ENCODE results near the gene ABCB9.
"Not testable (repeated sequence)": the region's sequence is repeated elsewhere in the genome, so short reads cannot be mapped to it uniquely, and the experiment has no call there.

ABCB9 gene

DNA sequence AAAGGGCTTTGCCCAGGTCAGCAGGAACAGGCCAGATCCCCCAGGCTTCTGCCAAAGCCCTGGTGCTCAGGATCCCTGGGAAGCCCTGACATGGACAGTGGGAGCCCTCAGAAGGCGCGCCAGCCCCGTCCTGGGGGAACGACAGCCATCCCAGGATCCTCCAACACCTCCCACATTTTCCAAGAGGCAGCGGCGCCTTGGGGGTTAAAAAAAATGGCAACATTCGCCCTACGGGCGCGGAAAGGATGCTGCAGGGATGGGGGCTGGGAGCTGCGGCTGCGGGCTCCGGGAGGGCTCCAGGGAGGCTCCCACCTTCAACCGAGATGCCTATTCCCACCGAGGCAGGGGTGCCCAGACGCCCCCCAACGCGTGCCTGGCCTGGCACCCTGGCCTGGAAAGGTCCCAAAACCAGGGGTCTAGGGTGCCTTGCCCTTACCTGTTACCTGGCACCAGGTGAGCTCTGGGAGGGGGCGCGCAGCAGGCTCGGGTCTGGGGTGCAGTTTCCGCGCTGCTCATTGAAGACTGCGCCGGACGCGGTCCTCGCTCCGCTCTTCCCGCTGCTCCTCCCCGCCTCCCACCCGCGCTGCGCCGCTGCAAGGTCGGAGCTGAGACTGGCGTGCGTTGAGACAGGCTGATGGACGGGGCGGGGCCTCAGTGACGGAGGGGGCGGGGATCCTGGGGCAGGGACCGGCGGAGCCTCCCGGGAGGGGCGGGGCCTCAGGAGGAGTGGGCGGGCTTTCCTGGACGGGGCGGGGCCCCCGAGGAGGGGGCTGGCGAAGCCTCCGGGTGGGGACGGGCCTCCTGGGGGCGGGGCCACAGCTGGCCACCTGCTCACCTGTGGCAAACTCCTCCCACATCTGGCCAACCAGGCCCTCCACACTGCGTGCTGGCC, at the start of gene ABCB9:
TSS of gene ABCB9 (minus strand) at position 613 of the 892 bp plus-strand sequence. CDS start 6,228 bp downstream, outside the sequence.
- DNase-seq (ENCODE audit: low spot score): peak; percentile 97

DNA sequence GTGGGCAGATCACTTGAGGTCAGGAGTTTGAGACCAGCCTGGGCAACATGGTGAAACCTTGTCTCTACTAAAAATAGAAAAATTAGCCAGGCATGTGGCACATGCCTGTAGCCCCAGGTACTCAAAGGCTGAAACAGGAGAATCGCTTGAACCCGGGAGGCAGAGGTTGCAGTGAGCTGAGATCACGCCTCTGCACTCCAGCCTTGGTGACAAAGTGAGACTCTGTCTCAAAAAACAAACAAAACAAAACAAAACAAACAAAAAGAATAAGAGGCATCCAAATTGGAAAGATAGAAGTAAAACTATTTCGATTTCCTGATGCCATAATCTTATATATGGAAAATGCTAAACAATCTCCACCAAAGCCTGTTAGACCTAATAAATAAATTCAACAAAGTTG, 48.2 kb upstream of the ABCB9 start:
- not testable (repeated sequence) for DNase-seq (ENCODE audit: low spot score)

DNA sequence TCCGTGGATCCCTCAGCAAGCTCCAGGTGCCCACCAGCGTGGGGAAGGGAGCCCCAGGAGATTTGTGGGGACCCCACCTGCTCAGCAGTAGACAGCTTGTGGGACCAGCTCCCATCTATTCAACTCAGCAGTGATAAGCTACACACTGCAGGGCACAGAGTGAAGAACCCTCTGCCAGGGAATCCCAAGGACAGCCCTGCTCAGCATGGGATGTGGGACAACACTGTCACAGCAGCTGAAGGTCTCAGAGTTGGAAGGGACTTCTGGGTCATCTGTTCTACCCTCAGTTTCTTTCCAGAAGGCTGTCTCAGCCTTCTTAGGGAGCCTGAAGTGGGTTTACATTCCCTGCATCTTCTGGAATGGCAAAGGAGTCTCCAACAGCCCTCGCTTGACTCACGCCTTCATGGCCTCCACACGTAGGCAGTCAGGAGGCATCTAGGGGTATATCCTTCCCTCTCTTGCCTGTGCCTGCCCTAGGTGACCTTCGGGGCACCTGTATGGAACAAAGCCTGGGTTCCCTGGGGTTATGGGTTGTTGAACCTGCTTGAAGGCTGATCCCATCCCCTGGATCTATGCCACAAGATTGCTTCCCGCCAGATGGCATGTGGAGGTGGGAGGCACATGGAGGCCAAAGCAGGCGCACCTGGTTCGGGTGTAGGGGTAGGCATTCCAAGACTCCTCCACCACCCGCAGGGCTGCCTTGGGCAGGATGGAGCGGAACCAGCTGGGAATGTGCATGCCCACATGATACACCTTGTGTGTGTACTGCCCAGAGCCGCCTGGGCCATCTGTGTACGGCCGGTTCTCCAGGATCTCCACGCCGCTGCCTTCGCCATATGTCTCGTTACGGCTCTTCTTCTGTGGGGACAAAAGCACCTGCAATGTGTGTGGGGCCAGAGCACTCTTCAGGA, 47.2 kb upstream of the ABCB9 start:
- DNase-seq (ENCODE audit: low spot score): no peak

DNA sequence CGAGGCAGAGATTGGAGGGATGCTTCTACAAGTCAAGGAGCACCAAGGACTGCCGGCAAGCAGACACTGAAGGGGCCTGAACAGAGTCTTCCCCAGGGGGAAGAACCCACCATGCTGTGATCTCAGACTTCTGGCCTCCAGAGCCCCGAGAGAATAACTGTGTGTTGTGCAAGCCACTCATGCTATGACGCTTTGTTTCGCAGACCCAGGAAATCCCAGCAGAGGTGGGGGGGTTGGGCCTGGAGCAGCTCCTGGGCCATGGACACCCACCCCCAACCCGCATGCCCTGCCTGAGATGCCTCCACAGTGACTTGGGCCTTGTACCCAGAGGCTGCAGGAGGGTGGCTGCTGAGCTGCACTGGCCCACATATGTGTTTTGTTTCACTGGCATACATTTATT, 45.4 kb upstream of the ABCB9 start:
- no peak for DNase-seq (ENCODE audit: low spot score)

DNA sequence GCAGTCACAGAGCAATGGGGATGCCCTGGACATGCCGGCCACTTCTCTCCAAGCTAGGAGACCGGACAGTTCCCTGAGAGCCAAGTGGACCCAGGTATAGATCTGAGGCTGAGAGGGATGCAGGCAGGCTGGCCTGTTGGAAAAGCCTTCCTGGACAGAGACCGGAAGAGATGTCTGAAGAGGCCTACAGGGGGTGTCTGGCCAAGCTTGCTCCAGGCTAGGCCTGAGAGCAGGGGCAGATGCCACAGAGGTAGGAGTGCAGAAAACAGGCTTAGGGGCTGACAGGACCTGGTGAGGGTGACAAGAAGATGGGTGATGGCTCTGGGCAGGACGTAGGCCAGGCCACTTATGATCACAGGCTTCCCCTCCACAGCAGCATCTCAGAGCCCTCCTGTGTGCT, 44.4 kb upstream of the ABCB9 start:
- no peak for DNase-seq (ENCODE audit: low spot score)

DNA sequence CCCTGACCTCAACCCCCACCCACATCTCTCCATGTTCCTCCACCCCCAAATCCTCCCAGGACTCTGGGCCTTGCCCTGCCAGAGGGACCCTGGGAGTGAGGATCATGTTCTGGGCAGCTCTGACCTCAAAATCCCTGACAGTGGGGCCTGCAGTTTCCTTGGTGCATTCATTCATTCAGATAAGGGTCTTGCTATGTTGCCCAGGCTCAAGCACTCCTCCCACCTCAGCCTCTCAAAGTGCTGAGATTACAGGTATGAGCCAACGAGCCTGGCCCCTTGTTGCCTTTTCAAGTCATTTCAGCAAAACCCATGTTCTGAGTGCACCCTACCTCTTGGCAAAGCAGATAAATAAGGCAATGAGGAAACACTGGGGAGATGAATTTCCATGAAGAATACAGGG, 43.8 kb upstream of the ABCB9 start:
- DNase-seq (ENCODE audit: low spot score): no peak

DNA sequence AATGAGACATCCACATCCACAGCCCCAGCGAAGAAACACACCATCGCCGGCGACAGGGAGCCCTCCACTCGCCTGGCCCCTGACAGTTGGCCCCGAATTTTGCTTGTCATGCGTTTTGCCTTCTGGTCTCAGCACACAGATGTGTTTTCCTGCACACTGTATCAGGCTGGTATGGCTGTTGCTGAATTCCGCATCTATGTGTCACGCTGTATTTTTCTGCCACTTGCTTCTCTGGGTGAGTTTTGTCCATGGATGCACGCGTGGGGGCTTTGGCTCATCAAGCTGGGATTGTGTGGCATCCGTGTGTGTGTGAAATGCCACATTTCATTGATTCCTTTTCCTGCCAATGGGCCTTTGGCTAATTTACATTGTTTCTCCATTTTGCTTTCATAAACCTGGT, 40.7 kb upstream of the ABCB9 start:
- no peak for DNase-seq (ENCODE audit: low spot score)

DNA sequence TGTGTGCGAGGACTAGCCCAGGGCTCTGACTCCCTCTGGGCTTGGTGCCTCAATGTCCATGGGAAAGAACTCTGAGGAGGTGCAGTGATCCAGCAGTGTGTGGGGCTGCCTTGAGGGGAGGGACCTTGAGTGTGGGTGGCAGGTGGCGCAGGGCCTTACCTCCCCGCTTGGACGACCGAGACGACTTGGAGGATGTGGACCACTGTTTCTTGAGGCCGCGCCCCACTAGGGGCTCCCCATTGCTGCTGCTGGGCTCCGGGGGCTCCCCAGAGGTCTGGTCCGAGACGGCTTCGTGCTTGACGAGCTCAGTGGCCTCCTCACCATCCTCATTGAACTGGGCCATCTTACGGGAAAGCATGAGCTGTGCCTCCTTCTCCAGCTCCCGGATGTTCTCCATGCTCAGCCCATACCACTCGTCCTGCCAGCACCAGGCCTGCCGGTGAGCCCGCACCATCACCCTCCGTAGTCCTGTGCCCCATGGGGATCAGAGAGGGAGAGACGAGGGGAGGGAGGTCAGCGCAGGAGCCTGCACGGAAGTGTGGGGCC, 38.9 kb upstream of the ABCB9 start:
- DNase-seq (ENCODE audit: low spot score): no peak

DNA sequence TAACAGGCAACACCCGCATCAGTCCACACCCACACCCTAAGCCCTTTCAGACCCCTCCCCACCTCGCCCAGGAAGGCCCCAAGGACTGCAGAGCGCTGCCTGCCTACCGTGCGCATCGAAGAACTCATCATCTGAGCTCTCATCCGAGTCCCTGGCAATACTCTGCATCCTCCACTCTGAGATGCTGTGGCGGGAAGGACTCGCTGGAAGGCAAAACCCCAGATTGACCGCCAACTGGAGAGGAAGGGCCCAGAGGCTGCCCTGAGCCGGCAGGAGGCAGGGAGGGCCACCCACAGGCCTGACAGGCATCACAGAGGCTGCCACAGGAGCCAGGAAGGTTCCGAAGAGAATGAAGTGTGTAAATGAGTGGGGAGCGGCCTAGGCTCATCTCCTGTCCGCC, 38.0 kb upstream of the ABCB9 start:
- no peak for DNase-seq (ENCODE audit: low spot score)

DNA sequence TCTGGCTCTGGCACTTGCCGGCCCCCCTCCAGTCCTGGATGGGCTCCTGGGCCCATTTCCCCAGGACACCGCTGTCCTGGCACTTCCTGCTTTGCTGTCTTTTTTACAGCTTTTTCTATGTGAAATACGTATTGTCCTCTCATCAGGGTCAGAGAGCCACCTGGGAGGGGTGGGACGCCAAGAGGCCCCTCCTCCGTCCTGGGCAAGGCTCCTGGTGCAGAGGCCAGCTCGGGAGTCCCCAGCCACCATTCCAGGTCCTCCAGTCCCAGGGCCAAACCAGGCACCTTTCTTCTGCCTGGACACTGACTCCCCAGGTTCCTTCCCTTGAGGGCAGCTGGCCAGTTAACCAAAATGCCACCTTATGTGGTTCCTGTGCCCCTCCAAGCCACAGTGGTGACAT, 37.0 kb upstream of the ABCB9 start:
- DNase-seq (ENCODE audit: low spot score): no peak

DNA sequence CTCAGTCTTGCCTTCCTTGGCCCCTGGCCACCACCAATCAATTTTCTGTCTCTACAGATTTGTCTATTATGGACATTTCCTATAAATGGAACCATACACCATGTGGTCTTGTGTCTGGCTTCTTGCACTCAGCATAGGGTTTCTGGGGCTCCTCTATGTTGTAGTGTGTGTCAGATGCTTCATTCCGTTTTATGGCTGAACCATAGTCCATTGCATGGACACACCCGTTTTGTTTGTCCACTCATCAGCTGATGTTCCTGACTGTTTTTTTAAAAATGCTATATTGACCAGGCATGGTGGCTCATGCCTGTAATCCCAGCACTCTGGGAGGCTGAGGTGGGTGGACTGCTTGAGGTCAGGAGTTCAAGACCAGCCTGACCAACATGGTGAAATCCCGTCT, 35.2 kb upstream of the ABCB9 start:
- no peak for DNase-seq (ENCODE audit: low spot score)

DNA sequence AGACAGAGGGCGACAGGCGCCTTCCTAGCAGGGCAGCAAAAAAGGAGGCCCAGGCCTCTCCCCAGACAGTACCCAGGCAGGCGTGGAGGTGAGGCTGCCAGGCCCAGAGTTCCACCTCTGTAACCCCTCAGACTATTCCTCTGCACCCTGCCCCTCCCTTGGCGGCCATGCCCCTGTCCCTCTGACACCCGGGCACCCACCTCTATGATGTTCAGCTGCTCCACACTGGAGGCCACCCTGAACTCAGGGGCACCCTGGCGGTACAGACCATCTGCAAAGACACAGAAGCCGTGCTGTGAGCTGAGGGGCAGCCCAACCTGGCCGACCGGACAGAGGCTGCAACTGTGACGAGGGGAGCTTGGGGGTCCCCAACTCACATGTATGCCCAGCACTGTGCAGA, 34.3 kb upstream of the ABCB9 start:
- DNase-seq (ENCODE audit: low spot score): no peak

DNA sequence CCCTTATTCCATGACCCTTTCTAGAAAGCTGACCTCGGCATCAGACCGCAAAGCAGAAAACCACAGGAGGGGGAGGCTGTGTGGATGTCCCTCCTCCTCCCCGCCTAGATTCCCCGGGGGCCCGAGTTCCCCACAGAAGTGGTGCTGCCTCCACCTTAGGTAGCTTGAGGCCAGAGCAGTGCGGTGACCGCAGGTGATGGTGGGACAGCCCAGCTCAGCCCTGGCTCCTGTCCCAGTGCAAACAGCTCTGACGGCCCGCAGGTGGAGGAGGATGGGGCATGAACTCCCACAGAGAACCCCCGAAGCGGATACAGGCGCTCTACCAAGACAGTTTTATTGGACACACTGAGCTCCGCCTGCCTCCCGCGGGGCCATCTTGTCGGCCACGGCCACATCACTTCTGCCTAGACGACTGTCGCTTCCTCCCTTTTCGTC, 33.7 kb upstream of the ABCB9 start:
- no peak for DNase-seq (ENCODE audit: low spot score)

DNA sequence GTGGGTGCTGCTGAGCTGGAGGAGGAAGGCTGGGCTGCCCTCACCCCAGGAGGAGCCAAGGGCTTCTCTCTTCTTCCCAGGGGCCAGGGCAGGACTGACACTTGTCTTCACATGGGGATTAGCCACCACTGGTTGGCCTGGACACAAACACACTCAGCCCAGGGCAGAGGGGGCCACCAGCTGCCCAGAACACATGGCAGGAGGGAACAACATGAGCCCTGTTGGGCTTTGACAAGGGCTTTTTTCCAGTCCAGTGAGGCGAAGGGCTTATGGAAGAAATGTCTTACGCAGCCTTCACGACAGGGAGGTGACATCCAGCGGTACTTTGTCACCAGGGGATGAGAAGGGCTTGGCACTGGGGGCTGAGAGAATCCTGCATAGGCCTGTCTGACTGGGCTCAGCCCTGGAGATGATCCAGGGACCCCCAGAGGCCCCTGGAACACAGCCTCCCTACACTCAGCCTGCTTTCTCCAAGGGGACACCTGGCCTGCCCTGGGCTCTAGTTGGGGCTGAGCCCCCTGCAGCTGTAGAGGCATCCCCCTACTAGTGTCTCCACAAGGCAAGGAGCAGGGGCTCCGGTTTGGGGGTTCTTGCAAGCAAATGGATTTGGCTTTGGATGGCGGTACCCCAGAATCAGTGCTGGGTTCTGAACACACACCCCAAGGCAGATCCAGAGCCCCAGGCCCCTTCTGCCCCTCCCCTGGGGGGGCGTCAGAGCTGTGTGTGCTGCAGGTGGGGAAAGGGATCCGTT, 33.1 kb upstream of the ABCB9 start:
- DNase-seq (ENCODE audit: low spot score): no peak

DNA sequence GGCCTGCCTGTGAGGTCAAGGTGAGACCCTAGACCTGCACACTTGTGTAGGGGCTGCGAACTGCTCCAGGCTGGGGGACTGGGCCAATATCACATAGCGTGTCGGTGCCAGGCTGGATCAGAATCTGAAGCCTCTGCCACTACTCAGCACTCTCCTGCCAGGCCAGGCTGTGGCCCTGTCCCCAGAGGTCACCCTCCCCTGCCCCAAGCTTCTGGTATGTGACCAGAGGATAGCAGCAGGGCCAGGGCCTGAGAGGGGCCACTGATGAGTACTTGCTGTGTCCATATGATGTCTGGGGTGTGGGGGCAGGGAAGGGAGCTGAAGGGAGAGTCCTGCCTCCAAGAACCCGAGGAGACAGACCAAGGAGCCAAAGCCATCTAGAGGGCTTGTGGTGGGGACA, 32.1 kb upstream of the ABCB9 start:
- no peak for DNase-seq (ENCODE audit: low spot score)

DNA sequence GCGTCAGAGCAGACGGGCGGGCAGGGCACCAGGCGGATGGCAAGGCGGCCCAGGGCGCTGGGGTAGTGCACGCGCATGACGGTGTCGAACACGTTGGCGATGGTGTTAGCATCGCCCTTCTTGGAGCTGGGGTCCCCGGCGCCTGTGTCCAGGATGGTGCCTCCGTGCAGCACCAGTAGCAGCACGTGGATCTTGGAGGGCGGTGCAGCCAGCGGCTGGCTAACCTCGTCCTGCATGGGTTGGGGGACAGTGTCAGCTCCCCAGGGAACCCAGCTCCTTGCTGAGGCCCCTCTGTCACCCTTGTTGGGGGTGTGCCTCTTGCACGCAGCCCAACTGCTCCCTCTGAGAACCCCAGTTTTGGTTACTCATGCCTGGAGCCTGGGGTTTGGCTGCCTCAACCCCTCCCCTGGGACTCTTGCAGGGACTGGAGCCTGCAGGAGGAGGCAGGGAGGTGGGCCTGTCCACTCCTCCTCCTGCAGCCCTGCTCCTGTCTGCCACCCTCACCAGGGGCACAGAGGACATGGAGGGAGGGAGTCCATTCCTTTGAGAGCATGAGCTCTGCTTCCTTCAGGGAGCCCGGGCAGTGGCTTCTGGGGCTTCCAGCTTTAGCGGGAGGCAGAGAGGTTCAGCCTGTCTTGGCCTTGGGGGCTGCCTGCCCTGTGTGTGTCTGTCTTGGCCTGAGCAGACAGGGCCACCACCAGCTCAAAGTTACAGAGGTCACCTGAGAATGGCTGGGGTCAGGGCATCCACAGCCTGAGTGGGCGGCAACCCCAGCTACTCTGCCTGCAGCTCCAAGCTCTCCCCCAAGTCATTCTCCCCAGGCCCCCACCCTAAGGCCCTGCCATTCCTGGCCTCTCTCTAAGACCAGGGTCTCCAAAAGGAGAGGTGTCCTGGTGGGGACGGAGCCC, 31.3 kb upstream of the ABCB9 start:
- no peak for DNase-seq (ENCODE audit: low spot score)

DNA sequence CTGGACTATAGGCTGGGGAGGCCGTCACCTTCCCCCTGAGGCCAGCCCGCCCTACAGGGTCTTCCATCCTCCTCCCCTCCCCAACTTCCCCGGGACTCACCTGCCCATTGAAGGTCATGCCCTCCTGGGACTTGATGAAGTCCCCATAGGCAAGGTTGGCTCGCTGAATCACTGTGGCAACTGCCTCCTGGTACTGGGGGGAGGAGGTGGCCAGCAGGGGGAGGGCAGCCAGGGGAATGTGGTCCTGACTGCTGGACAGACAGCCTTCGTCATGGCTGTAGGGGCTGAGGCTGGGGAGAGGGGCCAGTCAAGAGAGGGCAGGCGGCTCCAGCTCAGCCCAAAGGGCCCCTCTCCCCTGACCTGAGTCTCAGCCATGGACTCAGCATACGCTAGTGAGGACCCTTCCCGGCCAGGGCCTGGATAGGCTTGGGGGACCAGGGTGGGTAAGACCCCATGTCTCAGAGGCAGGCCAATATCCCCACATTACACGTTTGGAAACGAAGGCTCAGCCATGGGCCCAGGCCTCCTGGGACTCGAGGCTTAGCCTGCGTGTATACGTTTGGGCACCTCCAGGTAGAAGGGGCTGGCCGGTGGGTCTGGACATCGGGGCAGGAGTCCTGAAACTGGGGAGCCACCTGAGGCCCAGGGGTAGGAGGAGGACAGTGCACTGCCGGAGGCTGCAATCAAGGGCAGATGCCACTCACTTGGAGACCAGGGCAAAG, 30.5 kb upstream of the ABCB9 start:
- DNase-seq (ENCODE audit: low spot score): no peak

DNA sequence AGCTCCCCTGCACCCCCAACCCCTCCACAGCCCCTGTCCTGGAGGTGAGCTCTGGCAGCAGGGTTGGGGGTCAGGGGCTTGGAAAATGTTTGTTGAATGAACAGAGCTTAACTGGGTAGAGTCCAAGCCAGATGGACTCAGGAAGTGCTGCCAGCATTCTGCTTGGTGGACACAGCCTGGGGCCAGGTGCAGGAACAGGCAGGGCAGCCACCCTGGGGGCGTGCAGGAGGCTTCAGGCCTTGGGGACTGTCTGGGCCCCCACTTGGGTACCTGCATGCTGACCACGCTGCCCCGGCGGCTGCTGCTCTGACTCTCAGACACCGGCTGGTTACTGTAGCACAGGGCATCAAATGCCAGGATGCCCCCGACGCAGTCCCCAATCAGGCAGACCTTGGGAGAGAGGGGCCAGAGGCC, 29.9 kb upstream of the ABCB9 start:
- no peak for DNase-seq (ENCODE audit: low spot score)

DNA sequence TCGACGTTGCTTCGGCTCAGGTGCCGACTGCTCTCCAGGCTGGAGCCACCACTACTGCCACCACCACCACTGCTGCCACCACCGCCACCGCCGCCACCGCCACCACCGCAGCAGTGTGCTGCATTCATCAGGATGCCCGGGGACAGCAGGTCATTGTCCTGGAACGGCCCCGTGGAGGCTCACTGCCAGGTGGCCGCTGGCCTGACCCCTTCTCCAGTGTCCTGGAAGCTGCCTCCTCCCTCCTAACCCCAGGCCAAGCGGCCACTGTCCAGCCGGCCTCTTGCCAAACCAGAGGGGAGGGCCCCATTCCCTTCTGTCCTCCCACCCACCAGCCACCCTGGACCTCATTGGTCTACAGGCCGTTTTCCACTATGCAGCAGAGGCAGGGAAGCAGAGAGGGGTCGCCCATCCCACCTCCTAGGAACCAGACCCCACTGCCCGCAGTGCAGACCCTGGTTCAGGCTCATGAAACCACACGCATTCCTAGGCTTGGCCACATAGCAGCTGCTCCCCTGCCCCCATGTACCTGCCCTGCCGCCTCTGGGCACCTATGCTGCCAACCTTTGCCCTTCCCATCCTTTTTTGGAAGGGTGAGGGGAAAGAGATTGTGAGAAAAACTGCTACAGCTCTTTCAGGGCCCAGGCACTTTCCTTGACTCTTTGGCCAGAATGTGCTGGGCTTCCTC, 29.4 kb upstream of the ABCB9 start:
- DNase-seq (ENCODE audit: low spot score): no peak

Measured in hepatic stellate cell (primary cell).